Measurements from ENCODE around the gene CHAF1A.

The CHAF1A gene, protein sequence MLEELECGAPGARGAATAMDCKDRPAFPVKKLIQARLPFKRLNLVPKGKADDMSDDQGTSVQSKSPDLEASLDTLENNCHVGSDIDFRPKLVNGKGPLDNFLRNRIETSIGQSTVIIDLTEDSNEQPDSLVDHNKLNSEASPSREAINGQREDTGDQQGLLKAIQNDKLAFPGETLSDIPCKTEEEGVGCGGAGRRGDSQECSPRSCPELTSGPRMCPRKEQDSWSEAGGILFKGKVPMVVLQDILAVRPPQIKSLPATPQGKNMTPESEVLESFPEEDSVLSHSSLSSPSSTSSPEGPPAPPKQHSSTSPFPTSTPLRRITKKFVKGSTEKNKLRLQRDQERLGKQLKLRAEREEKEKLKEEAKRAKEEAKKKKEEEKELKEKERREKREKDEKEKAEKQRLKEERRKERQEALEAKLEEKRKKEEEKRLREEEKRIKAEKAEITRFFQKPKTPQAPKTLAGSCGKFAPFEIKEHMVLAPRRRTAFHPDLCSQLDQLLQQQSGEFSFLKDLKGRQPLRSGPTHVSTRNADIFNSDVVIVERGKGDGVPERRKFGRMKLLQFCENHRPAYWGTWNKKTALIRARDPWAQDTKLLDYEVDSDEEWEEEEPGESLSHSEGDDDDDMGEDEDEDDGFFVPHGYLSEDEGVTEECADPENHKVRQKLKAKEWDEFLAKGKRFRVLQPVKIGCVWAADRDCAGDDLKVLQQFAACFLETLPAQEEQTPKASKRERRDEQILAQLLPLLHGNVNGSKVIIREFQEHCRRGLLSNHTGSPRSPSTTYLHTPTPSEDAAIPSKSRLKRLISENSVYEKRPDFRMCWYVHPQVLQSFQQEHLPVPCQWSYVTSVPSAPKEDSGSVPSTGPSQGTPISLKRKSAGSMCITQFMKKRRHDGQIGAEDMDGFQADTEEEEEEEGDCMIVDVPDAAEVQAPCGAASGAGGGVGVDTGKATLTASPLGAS

DNA sequence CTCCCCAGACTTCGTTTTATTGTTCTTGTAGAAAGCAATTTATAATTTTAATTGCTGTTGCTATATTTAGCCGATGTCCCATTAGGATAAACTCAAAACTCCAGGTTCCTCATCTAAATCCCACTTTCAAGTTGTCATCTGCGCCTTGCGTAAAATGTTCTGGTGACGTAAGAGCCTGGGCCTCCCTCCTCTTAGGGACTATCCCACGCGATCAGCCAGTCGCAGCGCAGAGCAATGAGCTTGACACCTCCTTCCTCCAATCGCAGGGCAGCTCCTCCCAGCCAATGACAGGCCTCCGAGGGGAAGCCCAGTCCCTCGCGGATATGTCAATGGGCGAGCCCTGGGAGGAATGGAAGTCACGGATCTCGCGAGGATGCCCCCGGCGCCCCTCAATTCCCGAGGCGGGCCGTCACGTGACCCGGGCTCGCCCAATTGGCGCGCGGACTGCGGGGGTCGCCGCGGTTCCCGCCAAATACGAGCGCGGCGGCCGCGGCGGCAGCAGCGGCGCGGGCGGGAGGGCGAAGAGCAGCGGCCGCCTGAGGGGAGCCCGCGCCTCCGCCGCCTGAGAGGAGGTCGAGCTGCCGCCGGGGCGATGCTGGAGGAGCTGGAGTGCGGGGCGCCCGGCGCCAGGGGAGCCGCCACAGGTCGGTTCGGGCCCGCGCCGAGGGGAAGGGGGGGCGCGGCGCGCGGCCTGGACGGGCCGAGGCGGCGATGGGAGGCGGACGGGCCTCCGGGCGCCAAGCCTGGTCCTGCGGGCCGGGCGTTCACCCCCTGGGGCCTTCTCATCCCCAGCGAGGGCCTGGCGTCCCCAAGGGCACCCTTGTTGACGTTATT is at the start of gene CHAF1A:
TSS of gene CHAF1A (plus strand) at position 470 of the 834 bp plus-strand sequence. CDS start at position 593, 123 bp downstream.
- peak; percentile 99 for DNase-seq

DNA sequence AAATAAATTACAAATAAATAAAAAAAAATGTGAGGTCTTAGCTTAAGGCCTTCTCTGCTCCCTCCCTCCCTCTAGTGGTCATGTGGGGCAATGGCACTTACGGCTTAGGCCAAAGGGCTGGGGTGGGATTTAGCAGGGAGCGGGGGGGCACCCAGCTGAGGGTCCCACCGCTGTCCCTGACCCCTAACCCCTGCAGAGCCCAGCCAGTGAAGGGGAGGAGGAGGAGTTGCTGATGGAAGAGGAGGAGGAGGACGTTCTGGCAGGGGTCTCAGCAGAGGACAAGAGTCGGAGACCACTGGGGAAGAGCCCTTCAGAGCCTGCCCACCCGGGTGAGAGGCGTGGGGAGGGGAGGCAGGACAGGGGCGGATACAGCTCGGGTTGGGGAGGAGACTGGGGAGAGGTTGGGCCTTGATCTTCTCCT is 49.7 kb upstream of the CHAF1A start:
- DNase-seq = peak; percentile 76

DNA sequence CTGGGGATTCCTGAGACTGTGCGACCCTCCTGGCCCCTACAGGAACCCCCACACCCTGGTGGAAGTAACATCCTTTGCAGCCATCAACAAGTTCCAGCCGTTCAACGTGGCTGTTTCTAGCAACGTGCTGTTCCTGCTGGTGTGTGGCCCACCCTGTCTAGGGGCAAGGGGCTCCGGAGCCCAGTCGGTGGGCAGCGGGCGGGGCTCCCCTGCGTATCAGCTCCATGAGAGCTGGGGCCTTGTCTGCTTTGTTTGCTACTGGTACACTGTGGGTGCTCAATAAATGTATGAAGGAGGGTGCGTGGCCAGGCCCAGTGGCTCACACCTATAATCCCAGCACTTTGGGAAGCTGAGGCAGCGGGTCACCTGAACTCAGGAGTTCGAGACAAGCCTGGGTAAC is 48.2 kb upstream of the CHAF1A start:
- no peak for DNase-seq

DNA sequence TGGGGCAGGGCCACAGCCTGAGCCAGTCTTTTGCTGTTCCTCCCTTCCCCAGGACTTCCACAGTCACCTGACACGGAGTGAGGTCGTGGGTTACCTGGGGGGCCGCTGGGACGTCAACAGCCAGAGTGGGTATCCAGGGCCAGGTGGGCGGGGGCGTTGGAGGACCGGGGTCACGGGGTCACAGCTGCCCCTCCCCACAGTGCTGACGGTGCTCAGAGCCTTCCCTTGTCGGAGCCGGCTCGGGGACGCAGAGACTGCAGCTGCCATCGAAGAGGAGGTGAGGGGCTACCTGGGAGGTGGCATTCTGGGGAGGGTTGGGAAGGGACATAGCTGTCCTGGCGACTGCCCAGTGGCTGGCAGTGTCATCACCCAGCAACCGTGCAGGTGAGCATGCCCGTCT is 47.5 kb upstream of the CHAF1A start:
- no peak for DNase-seq

DNA sequence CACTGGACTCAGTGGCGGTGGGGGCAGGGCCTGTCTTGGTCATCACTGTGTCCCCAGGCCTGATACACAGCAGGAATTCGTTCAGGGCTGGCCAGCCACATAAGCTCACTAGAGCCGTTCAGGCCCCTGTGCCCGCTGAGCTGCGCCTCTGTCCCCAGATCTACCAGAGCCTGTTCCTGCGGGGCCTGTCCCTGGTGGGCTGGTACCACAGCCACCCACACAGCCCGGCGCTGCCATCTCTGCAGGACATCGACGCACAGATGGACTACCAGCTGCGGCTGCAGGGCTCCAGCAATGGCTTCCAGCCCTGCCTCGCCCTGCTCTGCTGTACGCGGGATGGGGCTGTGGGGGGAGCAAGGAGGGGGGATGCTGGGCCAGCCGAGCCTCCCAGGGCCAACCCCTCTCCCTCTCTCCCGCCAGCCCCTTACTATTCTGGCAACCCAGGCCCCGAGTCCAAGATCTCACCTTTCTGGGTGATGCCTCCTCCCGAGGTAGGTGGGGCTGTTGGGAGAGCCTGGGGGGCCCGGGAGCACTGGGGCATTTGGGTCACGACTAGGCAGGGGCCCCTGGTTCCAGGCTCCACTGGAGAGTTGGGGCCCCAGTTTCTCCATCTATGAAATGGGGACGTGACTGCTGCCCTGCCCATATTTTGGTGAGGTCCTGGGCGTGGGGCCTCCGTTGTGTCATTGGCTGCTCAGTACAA is 45.2 kb upstream of the CHAF1A start:
- no peak for DNase-seq

DNA sequence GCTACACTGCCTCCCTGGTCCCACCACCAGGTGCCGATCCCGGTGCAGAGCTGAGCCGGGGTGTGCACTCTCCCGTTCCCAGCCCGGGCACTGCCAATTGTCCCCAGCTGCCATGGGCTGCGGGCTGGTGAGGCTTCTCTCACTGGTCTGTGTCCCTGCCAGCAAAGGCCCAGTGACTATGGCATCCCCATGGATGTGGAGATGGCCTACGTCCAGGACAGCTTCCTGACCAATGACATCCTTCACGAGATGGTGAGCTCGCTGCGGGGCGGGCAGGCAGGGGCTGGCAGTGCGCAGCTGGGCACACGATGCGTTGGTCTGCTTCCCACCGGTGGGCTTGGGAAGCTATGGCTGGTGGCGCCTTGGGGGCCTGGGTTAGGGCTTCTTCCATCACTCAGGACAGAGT is 44.5 kb upstream of the CHAF1A start:
- no peak for DNase-seq

DNA sequence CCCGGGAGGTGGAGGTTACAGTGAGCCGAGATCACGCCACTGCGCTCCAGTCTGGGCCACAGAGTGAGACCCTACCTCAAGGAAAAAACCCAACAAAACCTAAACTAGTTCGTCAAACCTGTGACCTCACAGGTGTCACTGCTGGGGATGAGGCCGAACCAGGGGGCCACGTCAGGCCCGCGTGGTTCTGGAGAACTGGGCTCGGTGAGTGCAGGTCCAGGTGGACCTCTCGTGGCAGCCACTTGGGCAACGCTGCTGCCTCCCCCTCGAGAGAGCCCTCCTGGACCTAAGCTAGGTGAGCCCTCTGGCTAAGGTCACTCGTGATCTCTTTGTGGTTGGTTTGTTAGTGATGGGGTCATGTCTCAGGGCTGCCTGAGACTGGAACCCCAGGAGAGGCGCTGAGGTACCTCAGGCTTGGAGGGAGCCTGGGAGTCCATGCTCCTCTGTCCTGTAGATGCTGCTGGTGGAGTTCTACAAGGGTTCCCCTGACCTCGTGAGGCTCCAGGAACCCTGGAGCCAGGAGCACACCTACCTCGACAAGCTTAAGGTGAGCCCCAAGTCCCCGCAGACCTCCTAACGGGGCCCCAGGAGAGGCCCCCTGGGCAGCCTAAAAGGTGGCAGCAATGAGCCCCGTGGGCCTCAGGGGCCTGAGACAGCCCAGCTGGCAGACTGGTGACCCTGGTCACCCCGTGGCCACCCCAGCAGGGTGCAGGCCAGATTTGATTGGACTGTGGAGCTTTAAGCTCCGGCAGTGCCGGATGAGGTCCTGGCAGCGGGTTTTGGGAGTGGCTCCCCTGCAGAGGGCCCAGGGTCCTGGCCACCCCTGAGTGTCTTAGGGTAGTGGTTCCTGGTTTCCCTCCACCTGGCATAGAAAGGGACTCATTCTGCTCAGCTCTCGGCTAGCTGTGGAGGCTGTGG is 43.5 kb upstream of the CHAF1A start:
- DNase-seq = no peak

DNA sequence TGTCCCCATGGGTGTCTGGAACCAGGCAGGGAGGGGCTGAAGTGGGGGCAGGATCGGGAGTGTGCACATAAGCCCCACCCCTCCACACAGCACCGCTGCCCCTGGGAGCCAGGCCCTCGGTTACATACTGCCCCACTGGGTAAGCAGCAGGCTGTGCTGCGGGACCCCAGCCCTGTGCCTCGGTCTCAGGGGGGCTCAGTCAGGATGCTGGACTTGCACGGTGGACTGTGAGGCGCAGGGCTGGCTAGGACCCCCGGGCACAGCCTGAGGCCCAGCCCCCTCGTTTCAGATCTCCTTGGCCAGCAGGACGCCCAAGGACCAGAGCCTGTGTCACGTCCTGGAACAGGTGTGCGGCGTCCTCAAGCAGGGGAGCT is 42.8 kb upstream of the CHAF1A start:
- no peak for DNase-seq

DNA sequence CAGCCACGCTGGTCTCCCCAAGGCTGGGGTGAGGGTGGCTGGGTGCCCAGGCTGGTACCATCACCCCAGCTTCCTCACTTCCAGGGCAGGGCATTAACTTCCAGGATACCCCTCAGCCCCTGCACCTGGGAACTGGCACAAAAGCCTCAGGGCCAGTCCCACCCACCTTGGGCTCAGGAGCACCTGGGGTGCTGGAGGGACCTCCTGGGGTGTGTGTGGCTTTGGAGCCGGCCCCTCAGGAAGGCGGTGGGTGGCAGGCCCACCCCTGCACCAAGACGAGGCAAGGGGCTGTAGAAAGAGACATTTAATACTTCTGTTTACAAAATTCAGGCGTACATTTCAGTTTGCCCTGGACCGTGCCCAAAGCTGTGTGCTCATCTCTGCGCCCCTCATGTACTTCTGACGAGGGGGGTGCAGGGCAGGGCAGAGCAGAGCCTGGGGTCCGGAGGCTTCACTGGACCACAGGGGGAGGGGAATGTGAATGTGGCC is 42.3 kb upstream of the CHAF1A start:
- no peak for DNase-seq

DNA sequence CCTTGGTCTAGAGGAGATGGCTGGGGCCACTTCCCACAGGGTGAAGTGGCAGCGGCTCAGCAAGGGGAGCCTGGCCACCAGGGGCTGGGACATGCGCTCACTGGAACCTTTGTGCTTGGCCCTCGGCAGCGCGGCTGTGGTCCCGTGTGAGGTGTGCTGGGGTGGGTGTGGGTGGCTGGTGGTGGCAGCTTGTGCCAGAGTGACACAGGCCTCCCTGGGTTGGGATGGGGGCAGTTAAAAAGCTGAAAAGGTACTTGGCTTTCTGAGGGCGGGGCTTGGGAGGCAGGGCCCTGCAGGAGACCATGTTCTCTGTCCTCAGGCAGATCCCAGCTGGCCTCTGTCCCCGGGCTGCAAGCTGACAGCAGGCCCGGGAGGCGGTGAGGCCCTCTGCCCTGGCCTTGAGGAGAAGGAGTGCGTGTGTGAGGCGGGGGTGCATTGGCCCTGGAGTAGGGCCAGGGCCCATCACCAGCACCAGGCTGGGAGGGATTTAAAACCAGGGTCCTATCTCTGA is 41.7 kb upstream of the CHAF1A start:
- DNase-seq = no peak

DNA sequence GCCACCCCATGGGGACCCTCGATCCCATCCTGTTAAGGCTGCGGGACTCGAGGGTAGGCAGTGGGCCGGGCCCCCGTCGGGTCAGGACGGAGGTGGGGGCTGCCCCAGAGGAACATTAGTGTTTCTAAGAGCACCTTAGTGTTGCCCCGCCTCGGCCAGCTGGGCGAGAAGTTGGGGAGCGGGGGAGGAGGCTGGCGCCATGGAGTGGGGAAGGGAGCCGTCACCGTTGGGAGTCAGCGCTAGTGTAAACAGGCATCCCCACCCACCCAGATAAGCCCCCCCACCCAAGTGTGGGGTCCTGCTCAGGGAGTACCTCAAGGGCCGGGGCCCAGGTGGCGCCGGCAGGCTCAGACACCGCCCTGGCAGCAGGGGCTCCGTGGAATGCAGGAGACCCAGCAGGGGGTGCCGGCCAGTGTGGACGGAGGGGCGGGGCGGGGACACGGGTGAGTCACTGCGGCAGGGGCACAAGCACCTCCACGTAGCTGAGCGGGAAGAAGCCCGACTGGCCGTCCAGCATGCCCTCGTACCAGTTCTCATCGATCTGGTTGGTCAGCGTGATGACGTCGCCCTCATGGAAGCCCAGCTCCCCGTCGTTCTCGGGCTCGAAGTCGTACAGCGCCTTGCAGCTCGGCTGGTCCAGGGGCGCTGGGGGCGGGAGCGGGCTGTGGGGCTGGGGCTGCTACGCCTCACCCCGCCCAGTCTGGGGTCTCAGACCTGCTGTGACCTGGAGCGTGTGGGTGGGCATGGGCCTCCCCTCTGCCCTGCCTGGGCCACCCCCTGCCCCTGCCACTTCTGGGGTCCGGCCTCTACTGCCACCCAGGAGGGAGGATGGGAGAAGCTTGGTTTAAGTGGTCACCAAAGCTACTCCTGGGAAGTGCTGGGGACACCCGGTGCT is 41.0 kb upstream of the CHAF1A start:
- DNase-seq = no peak

DNA sequence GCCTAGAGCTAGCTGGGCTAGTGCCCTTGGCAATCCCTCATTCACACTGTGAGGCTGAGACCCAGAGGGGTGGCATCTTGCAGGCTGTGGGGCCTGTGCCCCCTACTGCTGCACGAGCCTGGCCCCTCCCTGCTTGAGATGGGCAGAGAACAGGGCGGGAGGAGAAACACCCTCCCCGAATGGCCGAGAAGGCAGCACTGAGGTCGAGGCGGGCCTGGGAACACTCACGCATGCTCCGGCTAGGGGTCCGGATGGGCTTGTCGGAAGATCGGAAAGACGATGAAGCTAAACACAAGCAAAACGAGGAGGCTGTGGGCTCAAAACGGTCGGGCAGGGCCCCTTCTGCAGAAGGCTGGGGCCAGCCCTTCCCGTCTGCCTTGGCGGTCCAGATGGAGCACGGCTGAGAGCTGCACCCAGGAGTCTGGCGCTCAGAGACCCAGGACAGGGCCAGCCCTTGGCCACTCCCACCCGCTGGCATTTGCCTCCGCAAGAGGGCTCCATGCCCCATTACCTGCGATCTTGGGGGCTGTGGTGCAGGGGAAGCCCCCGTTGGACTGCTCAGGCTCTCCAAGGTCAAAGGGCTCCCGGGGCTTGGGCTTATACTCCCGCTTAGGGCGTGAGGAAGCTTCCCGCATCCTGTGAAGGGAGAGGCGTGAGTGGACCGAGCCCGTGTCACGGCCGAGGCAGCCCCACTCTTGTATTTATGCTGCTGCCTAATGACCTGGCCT is 40.2 kb upstream of the CHAF1A start:
- DNase-seq = no peak

DNA sequence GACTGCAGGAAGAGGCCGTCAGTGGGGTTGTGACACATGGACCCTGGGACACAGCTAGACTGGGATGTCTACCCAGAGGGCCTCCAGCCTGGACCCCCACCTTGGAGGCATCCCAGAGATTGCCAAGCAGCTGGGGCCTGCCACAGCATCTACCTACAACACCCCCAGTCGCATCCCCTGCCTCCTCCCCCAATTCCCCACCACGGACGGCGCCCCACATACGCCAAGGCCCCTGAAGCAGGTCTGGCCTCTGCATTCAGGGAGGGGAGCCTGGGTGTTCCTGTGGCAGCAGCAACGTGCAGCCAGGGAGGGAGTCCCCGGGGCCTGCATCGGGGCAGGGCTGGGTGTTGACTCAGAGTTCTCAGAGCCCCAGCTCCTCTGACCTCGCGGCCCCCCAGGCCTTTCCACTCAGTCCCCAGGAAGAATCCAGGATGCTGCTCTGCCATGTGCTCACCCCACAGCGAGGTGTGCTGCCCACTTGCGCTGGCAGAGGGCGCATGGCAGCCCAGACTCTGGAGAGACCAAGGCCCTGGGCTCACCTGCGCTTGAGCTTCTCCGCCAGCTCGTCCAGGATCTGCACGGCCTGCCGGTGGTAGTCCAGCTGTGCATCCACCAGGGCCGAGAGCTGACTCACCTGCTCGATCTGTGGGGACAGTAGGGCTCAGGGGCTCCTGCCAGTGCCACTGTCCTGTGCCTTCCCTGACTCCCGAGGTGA is 39.5 kb upstream of the CHAF1A start:
- DNase-seq = no peak

DNA sequence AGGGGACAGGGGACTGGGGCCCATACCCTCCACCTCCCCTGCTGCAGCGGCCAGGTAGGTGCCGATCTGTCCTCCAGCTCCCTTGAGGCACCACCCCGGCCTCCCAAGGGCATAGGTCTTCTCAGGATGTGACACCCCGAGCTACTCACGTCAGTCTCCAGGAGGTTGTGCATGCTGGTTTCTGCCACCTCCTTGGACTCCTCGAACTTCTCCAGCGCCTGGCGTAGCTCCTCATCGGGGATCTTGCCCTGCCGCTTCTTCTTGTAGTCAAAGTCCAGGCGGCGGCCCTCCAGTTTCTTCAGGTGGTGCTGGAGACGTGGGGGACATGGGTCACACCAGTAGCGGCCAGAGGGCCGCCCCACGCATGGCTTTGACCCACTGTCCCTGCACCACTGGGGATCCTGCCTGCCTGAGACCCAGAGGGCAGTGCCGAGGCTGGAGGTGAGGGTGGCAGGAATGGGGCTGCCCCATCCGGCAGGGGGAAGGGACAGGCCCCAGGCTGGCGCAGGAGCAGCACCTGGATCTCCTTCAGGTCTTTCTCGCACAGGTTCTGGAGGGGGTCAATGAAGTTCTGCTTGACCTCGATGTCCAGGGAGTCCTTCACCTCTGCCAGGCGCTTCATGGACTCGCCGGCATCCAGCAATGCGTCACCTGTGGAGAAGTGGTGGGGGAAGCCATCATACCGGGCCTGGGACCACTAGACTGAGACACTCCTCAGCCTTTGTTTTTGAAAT is 38.7 kb upstream of the CHAF1A start:
- no peak for DNase-seq

DNA sequence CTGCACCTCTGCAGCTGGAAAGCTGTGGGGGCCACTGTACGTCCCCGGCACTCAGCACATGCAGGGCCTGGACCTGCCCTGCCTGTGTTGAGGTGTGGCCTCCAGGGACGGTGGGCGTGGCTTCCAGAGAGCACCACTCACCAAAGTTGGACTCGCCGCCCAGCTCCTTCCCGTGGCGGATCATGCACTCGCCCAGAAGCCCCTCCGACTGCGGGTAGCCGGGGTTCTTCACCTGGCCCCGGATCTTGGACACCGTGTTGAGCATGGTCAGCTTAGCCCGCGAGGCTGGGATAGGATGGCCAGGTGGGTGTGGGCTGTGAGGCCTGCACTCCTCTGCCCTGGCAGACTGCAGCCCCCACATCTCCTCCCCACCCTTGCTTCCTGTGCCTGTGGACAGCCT is 37.1 kb upstream of the CHAF1A start:
- no peak for DNase-seq

DNA sequence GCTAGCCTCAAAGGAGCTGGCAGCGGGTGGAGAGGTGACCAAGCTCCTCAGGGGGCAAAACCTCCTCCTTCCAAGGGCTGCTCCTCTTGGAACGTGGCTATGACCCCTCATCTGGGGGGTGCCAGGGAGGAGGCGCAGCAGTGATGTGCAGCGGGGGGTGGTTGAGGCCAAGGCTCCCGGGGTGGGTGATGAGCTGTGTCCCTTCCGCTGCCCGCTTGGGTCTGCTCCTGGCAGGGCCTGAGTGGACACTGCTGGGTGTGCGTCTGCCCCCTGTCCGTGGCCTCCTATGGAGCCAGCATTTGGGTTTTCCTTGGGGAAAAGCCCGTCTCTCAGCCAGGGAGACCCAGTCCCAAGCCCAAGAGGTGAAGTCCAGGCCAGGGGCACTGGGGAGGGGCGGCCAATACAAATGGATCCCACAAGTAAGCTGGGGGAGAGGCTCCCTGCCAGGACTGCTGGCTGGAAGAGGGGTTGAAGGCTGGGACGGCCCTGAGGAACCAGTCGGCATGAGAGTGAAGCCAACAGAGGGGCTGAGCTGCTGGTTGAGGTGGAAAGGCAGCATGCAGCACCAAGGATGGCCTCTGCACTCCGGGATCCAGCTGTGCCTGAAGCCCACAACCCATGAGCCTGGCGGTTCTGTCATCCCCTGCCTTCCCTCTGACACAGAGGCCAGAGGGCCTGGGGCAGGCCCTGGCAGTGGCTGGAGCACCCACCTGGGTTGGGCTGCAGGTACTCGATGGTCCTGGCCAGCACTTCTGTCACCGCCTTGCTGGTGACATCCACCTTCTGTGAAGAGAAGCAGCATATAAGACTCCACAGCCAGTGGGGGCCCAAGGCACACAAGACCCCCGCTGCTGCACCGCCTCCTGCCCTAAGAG is 36.4 kb upstream of the CHAF1A start:
- no peak for DNase-seq
